ENCODE measurements around the gene MAZ. TPM values are rescaled to one million over a fixed set of nuclear protein-coding genes. Genes with fewer than 3 reads are reported as not detected.
"Not testable (repeated sequence)": the region's sequence is repeated elsewhere in the genome, so short reads cannot be mapped to it uniquely, and the experiment has no call there.

Gene MAZ
- total RNA-seq, 4 donors from 2014 or later = 98.4 to 180 (median 125) TPM

GRCh38 chr16:29826342-29826695 is 20.0 kb downstream of the MAZ start:
- Histone ChIP-seq H3K4me1 (peaks cover 65% of the 10 kb centered on the region), H3K27ac (peak overlapping the region; percentile 63), H3K36me3 (peaks cover 10% of the 10 kb centered on the region), H3K9me3 (no peaks in the 10 kb centered on the region), H3K27me3 (no peaks in the 10 kb centered on the region), H3K4me3 (no peak overlapping the region)
- TF ChIP-seq POLR2AphosphoS5 (IDR thresholded peaks at IDR 0.05) (no peak), CTCF (IDR thresholded peaks at IDR 0.05) (no peak), EP300 (IDR thresholded peaks at IDR 0.05) (no peak), POLR2A (IDR thresholded peaks at IDR 0.05) (no peak)
- WGBS = 90% methylated on average over 8 of the region's 8 CpGs
- no peak for DNase-seq (ENCODE audit: low spot score in 2 of 2)

- peaks cover 47% of the 10 kb centered on the region for H3K36me3 ChIP-seq
- no peak overlapping the region for H3K27ac ChIP-seq
- peaks cover 25% of the 10 kb centered on the region for H3K4me1 ChIP-seq
Measured at GRCh38 chr16:29830774-29831173, 24.4 kb downstream of the MAZ start.

GRCh38 chr16:29831490-29831889 is 25.2 kb downstream of the MAZ start:
- Histone ChIP-seq H3K27ac (no peak overlapping the region), H3K36me3 (peaks cover 52% of the 10 kb centered on the region), H3K4me1 (peaks cover 20% of the 10 kb centered on the region), H3K9me3 (no peaks in the 10 kb centered on the region), H3K27me3 (no peaks in the 10 kb centered on the region), H3K4me3 (no peak overlapping the region)
- no peak for DNase-seq (ENCODE audit: low spot score in 2 of 2)
- TF ChIP-seq CTCF (IDR thresholded peaks at IDR 0.05) = no peak
- no peak for TF ChIP-seq POLR2A (IDR thresholded peaks at IDR 0.05)
- no peak for TF ChIP-seq EP300 (IDR thresholded peaks at IDR 0.05)
- TF ChIP-seq POLR2AphosphoS5 (IDR thresholded peaks at IDR 0.05) = no peak
- WGBS = 50% methylated on average over 2 of the region's 2 CpGs

More at GRCh38 chr16:29830774-29831173, 24.4 kb downstream of the MAZ start:
- Histone ChIP-seq H3K4me3 (no peak overlapping the region), H3K9me3 (no peaks in the 10 kb centered on the region), H3K27me3 (no peaks in the 10 kb centered on the region)
- no peak for DNase-seq (ENCODE audit: low spot score in 2 of 2)
- no peak for TF ChIP-seq EP300 (IDR thresholded peaks at IDR 0.05)
- TF ChIP-seq POLR2AphosphoS5 (IDR thresholded peaks at IDR 0.05) = no peak
- no peak for TF ChIP-seq POLR2A (IDR thresholded peaks at IDR 0.05)
- TF ChIP-seq CTCF (IDR thresholded peaks at IDR 0.05) = no peak
- 91% methylated on average over 11 of the region's 11 CpGs for whole genome bisulfite sequencing

- peaks cover 12% of the 10 kb centered on the region for H3K4me1 ChIP-seq
- not testable (repeated sequence) for H3K9me3 ChIP-seq; H3K4me3 ChIP-seq; H3K27me3 ChIP-seq; DNase-seq (ENCODE audit: low spot score in 2 of 2); H3K27ac ChIP-seq
- H3K36me3 ChIP-seq = peaks cover 68% of the 10 kb centered on the region
- WGBS = 99% methylated on average over 4 of the region's 4 CpGs
Measured at GRCh38 chr16:29833219-29833618, 26.9 kb downstream of the MAZ start.

GRCh38 chr16:29834079-29834478 is 27.8 kb downstream of the MAZ start:
- no peak for DNase-seq (ENCODE audit: low spot score in 2 of 2)
- no peak overlapping the region for H3K4me3 ChIP-seq
- H3K27ac ChIP-seq = no peak overlapping the region
- H3K9me3 ChIP-seq = no peaks in the 10 kb centered on the region
- H3K4me1 ChIP-seq = peaks cover 12% of the 10 kb centered on the region
- H3K27me3 ChIP-seq = no peaks in the 10 kb centered on the region
- WGBS = 100% methylated on average over 5 of the region's 5 CpGs
- no peak for TF ChIP-seq POLR2AphosphoS5 (IDR thresholded peaks at IDR 0.05)
- TF ChIP-seq EP300 (IDR thresholded peaks at IDR 0.05) = no peak
- no peak for TF ChIP-seq CTCF (IDR thresholded peaks at IDR 0.05)
- TF ChIP-seq POLR2A (IDR thresholded peaks at IDR 0.05) = no peak
- H3K36me3 ChIP-seq = peaks cover 76% of the 10 kb centered on the region

GRCh38 chr16:29835926-29836325 is 29.6 kb downstream of the MAZ start:
- Histone ChIP-seq H3K4me1 (peaks cover 7% of the 10 kb centered on the region), H3K27ac (no peak overlapping the region), H3K4me3 (no peak overlapping the region), H3K27me3 (no peaks in the 10 kb centered on the region), H3K36me3 (peaks cover 86% of the 10 kb centered on the region), H3K9me3 (no peaks in the 10 kb centered on the region)
- whole genome bisulfite sequencing = 88% methylated on average over 7 of the region's 7 CpGs
- DNase-seq (ENCODE audit: low spot score in 2 of 2) = no peak
- no peak for TF ChIP-seq EP300 (IDR thresholded peaks at IDR 0.05)
- no peak for TF ChIP-seq CTCF (IDR thresholded peaks at IDR 0.05)
- no peak for TF ChIP-seq POLR2A (IDR thresholded peaks at IDR 0.05)
- TF ChIP-seq POLR2AphosphoS5 (IDR thresholded peaks at IDR 0.05) = no peak

Data from suprapubic skin (tissue), 4 donors.